Epithelial cell of proximal tubule (primary cell): ENCODE data around the gene SCGB1D2. TPM values are rescaled to one million over a fixed set of nuclear protein-coding genes. Genes with fewer than 3 reads are reported as not detected.
A peak's percentile ranks its signal among the peaks of the same experiment; 100 is the strongest.

Source experiments
- DNase-seq: peaks from one replicate; pipeline ENCODE4 v3.0.0-alpha.2; 2011; ENCODE audit warnings: low read depth
- H3K4me3 ChIP-seq: 2 replicates; pipeline ENCODE4 v1.5.1; 2011; ENCODE audit warnings: low read depth, mild to moderate bottlenecking, low read length
- total RNA-seq: library from RNA; depleted of rRNA; stranded (reverse); fragments of >200 nt; gene quantifications from 2 replicates; pipeline ENCODE4 v1.2.3, GENCODE V29; 2015
- TF ChIP-seq, protein P1 (sequence below): conservative IDR thresholded peaks from 2 replicates; pipeline ENCODE4 v1.5.1; 2012; ENCODE audit warnings: low read depth, mild to moderate bottlenecking, low read length

The SCGB1D2 gene
- total RNA-seq, 1 donor from 2014 or later: not detected

DNA sequence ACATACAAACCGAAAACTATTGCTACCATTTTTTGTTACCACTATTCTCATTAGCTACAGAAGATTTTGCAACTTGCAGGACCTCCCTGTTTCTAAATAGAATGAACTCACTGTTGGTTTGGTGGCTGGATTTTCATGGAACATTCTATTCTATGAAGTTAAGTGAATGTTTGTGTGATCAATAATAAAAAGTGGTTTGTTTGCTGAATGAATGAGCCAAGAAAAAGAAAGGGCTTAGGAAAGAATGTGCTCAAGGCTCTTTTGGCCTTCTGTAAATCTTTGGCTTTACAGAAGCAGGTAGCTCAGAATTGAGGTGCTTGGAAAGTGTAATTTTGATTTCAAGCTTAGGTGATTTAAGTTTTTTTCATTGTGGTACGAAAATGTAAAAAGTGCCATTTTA is 5.9 kb upstream of the SCGB1D2 start:
- DNase-seq: no peak
- no peak overlapping the region for H3K4me3 ChIP-seq
- TF ChIP-seq, protein P1, sequence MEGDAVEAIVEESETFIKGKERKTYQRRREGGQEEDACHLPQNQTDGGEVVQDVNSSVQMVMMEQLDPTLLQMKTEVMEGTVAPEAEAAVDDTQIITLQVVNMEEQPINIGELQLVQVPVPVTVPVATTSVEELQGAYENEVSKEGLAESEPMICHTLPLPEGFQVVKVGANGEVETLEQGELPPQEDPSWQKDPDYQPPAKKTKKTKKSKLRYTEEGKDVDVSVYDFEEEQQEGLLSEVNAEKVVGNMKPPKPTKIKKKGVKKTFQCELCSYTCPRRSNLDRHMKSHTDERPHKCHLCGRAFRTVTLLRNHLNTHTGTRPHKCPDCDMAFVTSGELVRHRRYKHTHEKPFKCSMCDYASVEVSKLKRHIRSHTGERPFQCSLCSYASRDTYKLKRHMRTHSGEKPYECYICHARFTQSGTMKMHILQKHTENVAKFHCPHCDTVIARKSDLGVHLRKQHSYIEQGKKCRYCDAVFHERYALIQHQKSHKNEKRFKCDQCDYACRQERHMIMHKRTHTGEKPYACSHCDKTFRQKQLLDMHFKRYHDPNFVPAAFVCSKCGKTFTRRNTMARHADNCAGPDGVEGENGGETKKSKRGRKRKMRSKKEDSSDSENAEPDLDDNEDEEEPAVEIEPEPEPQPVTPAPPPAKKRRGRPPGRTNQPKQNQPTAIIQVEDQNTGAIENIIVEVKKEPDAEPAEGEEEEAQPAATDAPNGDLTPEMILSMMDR: no peak

DNA sequence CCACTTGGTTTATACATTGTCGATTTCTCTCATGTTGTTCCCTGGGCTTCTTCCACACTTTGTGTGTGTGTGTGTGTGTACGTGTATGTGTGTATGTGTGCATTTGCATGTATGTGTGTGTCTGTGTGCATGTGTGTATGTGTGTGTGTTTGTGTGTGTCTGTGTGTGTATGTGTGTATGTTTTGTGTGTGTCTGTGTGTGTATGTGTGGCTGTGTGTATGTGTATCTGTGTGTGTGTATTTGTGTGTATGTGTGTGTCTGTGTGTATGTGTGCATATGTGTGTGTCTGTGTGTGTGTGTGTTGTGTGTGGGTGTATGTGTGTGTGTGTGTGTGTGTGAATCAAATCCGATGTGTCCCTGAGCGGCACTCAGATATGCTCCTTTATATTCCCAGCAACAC is 4.5 kb upstream of the SCGB1D2 start:
- H3K4me3 ChIP-seq: no peak overlapping the region
- TF ChIP-seq, protein P1: no peak
- DNase-seq: no peak

DNA sequence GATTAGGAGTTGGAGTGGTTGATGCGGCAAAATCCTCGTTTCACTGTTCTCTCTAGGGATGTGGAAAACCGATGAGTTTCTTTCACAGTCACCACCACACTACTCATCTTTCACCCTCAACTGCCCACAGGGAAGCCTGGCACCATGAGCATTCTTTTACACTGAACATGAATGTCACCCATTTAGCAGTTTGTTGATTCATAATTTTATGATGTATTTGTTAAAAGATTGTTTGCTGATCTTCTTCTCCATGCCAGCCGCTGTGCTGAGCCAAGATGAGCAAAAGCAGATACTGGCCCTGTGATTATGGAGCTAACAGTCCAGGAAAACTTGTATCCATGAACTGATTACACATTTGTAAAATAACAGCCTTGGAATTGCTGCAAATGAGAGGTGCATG is 3.9 kb upstream of the SCGB1D2 start:
- no peak for DNase-seq
- no peak overlapping the region for H3K4me3 ChIP-seq
- TF ChIP-seq, protein P1: no peak

DNA sequence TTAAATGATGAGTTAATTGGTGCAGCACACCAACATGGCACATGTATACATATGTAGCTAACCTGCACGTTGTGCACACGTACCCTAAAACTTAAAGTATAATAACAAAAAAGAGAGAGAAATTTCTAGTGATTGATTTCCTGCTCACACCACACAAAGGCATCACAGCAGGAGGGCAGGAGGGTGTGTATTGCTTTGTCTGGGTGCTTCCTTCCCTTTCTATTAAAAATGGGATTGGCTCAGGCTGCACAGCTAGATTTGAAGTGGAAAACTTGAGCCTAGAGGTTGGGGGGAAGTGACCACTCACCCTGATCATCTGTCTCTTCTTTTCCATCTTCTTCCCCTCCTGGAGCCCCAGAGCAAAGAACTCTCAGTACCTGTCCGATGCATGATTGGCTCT is 944 bp upstream of the SCGB1D2 start:
- DNase-seq: no peak
- H3K4me3 ChIP-seq: no peak overlapping the region
- TF ChIP-seq, protein P1: no peak

DNA sequence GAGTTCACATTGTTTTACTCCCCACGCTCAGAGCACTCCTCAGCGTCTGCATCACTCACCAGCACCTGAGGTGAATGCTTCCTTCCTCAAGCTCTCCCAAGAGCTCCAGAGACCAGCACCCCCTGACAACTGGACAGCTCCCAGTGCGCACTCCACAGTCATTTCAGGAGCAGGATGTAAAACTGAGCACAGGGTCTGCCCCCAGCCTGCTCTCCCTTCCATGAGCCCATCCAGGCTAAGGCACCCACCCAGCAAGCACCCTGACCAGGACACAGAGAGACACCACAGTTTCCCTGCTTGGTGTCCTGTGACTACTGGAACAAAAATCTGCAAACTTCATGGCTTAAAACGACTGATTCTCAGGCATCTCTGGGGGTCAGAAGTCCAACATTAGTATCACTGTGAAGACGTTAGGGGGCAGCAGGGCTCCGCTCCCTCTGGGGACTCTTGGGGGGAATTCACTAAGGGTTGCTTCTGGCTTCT is 3.3 kb downstream of the SCGB1D2 start:
- no peak overlapping the region for H3K4me3 ChIP-seq
- TF ChIP-seq, protein P1: peak; percentile 54
- DNase-seq: no peak

DNA sequence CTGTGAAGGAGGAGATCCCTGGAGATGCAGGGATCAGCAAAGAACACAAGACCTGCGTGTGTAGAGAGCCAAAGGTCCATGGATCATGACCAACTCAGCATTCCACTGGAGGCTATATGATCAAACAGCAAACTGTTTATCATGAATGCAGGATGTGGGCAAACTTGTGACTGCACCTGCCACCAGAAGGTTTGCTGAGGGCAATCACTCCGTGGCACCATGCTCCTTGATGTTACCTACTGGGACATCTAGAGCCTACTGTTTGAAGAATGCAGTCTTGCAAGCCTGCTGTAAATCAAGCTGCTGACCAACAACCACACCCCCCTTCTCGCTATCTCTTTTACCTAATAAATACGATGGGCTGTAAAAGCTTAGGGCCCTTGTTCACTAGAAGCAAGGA is 9.7 kb downstream of the SCGB1D2 start:
- TF ChIP-seq, protein P1: no peak
- no peak for DNase-seq
- H3K4me3 ChIP-seq: no peak overlapping the region

DNA sequence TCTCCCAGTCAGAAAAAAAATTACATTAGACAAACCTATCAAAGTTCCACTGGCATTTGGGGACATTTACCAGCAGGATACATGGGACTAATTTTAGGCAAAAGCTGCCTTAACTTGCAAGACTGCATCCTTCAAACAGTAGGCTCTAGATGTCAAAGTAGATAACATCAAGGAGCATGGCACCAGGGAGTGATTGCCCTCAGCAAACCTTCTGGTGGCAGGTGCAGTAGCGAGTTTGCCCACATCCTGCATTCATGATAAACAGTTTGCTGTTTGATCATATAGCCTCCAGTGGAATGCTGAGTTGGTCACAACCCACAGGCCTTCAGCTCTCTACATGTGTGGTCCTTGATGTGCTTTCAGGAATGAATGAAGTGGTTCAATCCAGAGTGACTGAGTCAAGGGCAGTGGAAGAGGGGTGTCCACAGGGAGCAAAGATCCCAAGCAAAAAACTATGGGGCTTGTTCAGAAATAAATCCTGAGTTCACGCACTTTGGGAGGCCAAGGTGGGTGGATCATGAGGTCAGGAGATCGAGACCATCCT is 12.0 kb downstream of the SCGB1D2 start:
- TF ChIP-seq, protein P1: no peak
- DNase-seq: no peak
- no peak overlapping the region for H3K4me3 ChIP-seq
